Uterus (tissue), 2 donors: ENCODE results near the gene HAPLN2.

Experiments used
- POLR2A ChIP-seq, 2 donors: fragments of 450-650 bp; IDR thresholded peaks; one replicate each; pipeline ENCODE4 v1.6.1; 2016; ENCODE audit warnings: antibody characterized with exemption in 2 of 2, mild to moderate bottlenecking in 1 of 2, moderate library complexity in 1 of 2
- TF ChIP-seq, protein P1 (sequence below), 4 experiments: fragments of 200-600 bp in 2 of 4; fragments of 450-650 bp in 2 of 4; sonication (generic) in 2 of 4; IDR thresholded peaks; one replicate each; pipeline ENCODE4 v1.5.1; 2016 to 2019; ENCODE audit warnings: antibody characterized with exemption in 4 of 4, mild to moderate bottlenecking in 2 of 4, moderate library complexity in 1 of 4

DNA sequence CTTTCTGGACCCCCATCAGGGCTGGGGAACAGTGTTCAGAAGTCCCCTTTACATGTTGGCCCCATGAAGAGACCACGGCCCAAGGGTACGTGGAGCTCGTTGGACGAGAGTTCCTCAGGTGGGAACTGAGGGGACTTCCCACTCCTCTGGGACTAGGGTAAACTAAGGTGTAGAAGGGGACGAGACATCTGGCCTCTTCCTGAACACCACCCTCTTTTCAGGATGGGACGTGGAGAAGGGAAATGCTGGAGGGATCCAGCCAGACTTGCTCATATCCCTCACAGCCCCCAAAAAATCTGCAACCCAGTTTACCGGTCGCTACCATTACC lies 25.6 kb upstream of the HAPLN2 start:
- TF ChIP-seq, protein P1, sequence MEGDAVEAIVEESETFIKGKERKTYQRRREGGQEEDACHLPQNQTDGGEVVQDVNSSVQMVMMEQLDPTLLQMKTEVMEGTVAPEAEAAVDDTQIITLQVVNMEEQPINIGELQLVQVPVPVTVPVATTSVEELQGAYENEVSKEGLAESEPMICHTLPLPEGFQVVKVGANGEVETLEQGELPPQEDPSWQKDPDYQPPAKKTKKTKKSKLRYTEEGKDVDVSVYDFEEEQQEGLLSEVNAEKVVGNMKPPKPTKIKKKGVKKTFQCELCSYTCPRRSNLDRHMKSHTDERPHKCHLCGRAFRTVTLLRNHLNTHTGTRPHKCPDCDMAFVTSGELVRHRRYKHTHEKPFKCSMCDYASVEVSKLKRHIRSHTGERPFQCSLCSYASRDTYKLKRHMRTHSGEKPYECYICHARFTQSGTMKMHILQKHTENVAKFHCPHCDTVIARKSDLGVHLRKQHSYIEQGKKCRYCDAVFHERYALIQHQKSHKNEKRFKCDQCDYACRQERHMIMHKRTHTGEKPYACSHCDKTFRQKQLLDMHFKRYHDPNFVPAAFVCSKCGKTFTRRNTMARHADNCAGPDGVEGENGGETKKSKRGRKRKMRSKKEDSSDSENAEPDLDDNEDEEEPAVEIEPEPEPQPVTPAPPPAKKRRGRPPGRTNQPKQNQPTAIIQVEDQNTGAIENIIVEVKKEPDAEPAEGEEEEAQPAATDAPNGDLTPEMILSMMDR (IDR thresholded peaks at IDR 0.05): no peak
- no peak for TF ChIP-seq POLR2A (IDR thresholded peaks at IDR 0.05)
